ENCODE results near the gene ROBO1.

DNA sequence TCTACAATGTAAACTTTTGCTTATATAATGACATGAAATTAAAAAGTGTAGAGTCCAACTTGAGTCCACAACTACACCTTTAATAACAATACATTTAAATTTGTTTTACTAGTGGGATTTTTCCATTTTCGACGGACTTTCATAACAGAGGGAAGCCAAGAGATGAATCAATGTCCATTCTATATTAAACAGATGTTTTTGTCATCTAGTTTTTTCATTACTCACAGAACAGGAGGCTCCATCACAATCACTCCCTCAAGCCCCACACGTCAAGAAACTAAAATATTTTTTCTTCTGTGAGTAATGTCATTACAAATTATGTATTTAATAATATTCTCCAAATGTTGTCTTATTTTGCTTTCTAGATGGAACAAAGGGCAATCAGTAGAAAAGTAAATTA, 932.9 kb downstream of the ROBO1 start:
- TF ChIP-seq FOSL1 (IDR thresholded peaks at IDR 0.05; ENCODE audit: insufficient read depth, low read depth, low read length), result no peak
- TF ChIP-seq POLR2AphosphoS5 (IDR thresholded peaks at IDR 0.05; ENCODE audit: low read depth, low read length), result no peak
- TF ChIP-seq MAFK (IDR thresholded peaks at IDR 0.05; ENCODE audit: low read depth, low read length), result no peak
- TF ChIP-seq, protein P1, sequence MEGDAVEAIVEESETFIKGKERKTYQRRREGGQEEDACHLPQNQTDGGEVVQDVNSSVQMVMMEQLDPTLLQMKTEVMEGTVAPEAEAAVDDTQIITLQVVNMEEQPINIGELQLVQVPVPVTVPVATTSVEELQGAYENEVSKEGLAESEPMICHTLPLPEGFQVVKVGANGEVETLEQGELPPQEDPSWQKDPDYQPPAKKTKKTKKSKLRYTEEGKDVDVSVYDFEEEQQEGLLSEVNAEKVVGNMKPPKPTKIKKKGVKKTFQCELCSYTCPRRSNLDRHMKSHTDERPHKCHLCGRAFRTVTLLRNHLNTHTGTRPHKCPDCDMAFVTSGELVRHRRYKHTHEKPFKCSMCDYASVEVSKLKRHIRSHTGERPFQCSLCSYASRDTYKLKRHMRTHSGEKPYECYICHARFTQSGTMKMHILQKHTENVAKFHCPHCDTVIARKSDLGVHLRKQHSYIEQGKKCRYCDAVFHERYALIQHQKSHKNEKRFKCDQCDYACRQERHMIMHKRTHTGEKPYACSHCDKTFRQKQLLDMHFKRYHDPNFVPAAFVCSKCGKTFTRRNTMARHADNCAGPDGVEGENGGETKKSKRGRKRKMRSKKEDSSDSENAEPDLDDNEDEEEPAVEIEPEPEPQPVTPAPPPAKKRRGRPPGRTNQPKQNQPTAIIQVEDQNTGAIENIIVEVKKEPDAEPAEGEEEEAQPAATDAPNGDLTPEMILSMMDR (IDR thresholded peaks at IDR 0.05; ENCODE audit: control extremely low read depth in 1 of 3, insufficient read depth in 1 of 3, low read depth in 1 of 3, low read length in 3 of 3), result no peak
- TF ChIP-seq POLR2A (IDR thresholded peaks at IDR 0.05; ENCODE audit: control extremely low read depth in 1 of 2, low read depth in 2 of 2, low read length in 2 of 2), result no peak
- no peak for TF ChIP-seq RXRA (IDR thresholded peaks at IDR 0.05; ENCODE audit: insufficient read depth, low read depth, low read length)
